ENCODE results near the gene P2RX3.
"Not testable (repeated sequence)": the region's sequence is repeated elsewhere in the genome, so short reads cannot be mapped to it uniquely, and the experiment has no call there.

P2RX3 gene

GRCh38 chr11:57349491-57350274, 11.5 kb downstream of the P2RX3 start:
- DNase-seq (ENCODE audit: low read depth): no peak

GRCh38 chr11:57353036-57353435, 14.9 kb downstream of the P2RX3 start:
- no peak for DNase-seq (ENCODE audit: low read depth)

GRCh38 chr11:57353446-57353845, 15.3 kb downstream of the P2RX3 start:
- no peak for DNase-seq (ENCODE audit: low read depth)

GRCh38 chr11:57353852-57354251, 15.7 kb downstream of the P2RX3 start:
- no peak for DNase-seq (ENCODE audit: low read depth)

GRCh38 chr11:57354699-57355098, 16.5 kb downstream of the P2RX3 start:
- no peak for DNase-seq (ENCODE audit: low read depth)

GRCh38 chr11:57356268-57356667, 18.1 kb downstream of the P2RX3 start:
- DNase-seq (ENCODE audit: low read depth): no peak

GRCh38 chr11:57357310-57357709, 19.2 kb downstream of the P2RX3 start:
- no peak for DNase-seq (ENCODE audit: low read depth)

- no peak for DNase-seq (ENCODE audit: low read depth)
Measured at GRCh38 chr11:57357856-57358255, 19.7 kb downstream of the P2RX3 start.

GRCh38 chr11:57358543-57358961, 20.4 kb downstream of the P2RX3 start:
- DNase-seq (ENCODE audit: low read depth): no peak

- DNase-seq (ENCODE audit: low read depth): no peak
Measured at GRCh38 chr11:57358991-57359390, 20.8 kb downstream of the P2RX3 start.

- no peak for DNase-seq (ENCODE audit: low read depth)
Measured at GRCh38 chr11:57359396-57359795, 21.2 kb downstream of the P2RX3 start.

GRCh38 chr11:57359896-57360690, 21.9 kb downstream of the P2RX3 start:
- no peak for DNase-seq (ENCODE audit: low read depth)

GRCh38 chr11:57360991-57361390, 22.8 kb downstream of the P2RX3 start:
- no peak for DNase-seq (ENCODE audit: low read depth)

- DNase-seq (ENCODE audit: low read depth): not testable (repeated sequence)
Measured at GRCh38 chr11:57361420-57361819, 23.3 kb downstream of the P2RX3 start.

GRCh38 chr11:57361926-57362325, 23.8 kb downstream of the P2RX3 start:
- no peak for DNase-seq (ENCODE audit: low read depth)

- no peak for DNase-seq (ENCODE audit: low read depth)
Measured at GRCh38 chr11:57363131-57364080, 25.3 kb downstream of the P2RX3 start.

- DNase-seq (ENCODE audit: low read depth): no peak
Measured at GRCh38 chr11:57364851-57365660, 26.9 kb downstream of the P2RX3 start.

GRCh38 chr11:57368106-57368844, 30.1 kb downstream of the P2RX3 start:
- DNase-seq (ENCODE audit: low read depth): no peak

GRCh38 chr11:57368845-57369232, 30.7 kb downstream of the P2RX3 start:
- DNase-seq (ENCODE audit: low read depth): no peak

GRCh38 chr11:57370251-57370650, 32.1 kb downstream of the P2RX3 start:
- DNase-seq (ENCODE audit: low read depth): peak; percentile 45

- no peak for DNase-seq (ENCODE audit: low read depth)
Measured at GRCh38 chr11:57370941-57371340, 32.8 kb downstream of the P2RX3 start.
